DMS114 treated with DMSO at 0.1 percent for 48 hours (cell line): Measurements from ENCODE around the gene ABHD17B.
"Not testable (repeated sequence)": the region's sequence is repeated elsewhere in the genome, so short reads cannot be mapped to it uniquely, and the experiment has no call there.

Experiments used
- DNase-seq: peaks from one replicate; lab custom pipeline; 2025; ENCODE audit not compliant: unreplicated experiment; lab: John Stamatoyannopoulos, UW

Gene ABHD17B

GRCh38 chr9:71911061-71911907 is at the start of gene ABHD17B, which contains the start of gene C9orf85:
ABHD17B (minus strand) TSS chr9:71911193; CDS start chr9:71875080, 36,113 bp downstream.
C9orf85 (plus strand) TSS chr9:71911639; CDS start chr9:71911735, 96 bp downstream.
- peak; percentile 94 for DNase-seq

DNA sequence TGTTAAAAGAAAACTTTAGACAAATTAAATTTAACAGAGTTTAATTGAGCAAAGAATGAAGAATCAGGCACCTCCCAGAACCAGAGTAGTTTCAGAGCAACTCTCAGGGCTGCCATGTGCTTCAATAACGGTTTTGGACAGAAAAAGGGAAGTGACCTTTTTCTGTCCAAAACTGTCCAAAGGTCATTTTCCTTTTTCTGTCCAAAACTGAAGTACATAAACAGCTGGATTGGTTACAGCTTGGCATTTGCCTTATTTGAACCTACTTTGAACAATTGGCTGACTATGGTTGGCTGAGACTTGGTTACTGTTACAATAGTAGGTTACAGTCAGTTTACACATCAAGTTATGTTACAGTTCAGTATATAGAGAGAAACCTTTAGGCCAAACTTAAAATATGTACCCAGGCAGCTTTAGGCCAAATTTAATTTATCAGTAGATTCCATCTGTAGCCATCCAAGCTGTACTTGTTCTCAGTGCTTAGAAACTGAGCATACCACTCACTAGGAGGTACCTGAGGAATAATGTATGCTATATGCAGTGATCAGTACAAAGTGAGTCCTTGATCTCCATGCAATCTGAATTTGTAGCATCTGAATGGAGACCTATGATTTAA is 44.4 kb upstream of the ABHD17B start:
- DNase-seq: no peak

DNA sequence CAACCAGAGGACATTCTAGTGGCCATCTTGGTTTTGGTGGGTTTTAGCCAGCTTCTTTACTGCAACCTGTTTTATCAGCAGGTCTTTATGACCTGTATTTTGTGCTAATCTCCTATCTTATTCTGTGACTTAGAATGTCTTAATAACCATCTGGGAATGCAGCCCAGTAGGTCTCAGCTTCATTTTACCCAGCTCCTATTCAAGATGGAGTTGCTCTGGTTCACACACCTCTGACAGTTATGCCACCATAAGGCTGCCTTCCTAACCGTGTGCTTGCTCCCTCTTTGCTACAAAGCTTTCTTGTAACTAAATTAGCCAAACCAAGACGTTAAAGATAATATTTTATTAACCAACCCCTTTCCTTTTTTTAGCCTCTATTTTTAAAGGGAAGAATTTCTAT is 43.7 kb upstream of the ABHD17B start:
- not testable (repeated sequence) for DNase-seq

DNA sequence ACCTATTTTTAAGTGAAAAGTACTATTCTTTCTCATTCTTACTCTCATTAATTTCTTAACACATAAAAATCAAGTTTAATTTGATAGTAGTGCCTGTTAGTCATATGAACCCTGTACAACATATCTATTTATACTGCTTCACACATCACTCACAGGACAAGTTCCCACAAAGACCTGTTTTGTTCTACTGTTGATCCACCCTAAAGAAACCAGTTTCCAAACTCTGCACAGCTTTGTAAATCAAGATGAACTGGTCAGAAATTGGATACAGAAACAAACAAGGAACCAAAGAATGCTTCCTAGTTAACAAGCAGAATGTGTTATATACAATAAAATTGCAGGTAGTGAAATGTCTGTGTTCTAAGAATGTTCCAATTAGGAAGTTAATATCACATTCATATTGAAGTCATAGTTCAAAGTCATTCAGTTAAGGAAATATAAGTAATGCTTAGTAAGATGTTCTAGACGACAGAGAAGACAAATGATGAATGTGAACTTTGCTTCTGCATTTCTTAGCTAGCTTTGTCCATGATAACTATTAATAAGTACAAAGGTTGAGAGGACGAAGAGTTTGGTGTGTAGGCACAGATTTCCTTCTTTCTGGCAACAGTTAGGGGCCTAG is 33.9 kb upstream of the ABHD17B start:
- DNase-seq: no peak

- DNase-seq: no peak
These were observed 31.1 kb upstream of the ABHD17B start for GRCh38 chr9:71941998-71942567.

- DNase-seq: no peak
These were observed 30.1 kb upstream of the ABHD17B start for GRCh38 chr9:71941060-71941568.

- DNase-seq: no peak
These were observed 26.9 kb upstream of the ABHD17B start for GRCh38 chr9:71937898-71938297.

DNA sequence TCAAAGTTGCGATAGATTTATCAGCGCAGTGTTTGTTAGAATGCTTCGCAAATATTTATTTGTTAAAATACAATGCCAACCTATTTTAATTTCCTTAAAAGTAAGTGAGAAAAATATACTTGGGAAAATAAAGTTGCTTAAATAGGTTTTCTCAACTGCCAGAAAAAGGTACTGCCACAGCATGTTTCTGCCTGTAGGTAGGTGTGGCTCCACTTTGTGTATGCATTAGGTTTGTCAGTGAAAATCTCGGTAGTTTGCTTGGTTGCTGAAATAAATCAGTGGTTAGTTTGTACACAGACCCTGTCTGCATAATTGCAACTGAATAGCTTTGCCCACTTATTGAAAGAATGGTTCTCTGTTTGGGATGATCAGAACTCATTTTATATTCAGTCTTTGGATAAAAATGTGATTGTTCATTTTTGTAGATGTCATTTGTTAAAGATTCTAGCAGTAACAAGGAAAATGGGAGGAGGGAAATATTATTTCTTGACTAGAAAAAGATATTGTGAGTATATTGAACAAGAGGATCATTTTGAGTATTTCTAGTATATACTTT is 26.2 kb upstream of the ABHD17B start:
- DNase-seq: no peak

- DNase-seq: no peak
These were observed 25.1 kb upstream of the ABHD17B start for GRCh38 chr9:71936066-71936465.

DNA sequence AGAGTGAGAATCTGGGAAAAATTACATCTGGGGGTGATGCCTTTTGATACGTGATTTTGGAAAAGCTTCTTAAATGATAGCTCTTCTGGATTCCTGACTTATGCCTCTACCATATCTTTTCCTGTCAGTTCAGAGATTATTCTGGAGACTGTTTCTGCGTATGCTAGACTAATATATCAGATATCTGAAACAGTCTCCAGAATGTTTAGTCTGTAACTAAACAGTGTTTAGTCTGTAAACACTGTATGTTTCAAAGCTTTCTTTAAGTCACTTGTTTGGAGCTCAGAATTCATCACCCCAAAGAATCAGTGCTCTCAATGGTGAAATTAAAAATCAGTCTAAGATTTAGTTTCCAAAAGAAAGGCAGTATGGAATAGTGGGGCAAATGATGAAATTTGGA is 20.2 kb upstream of the ABHD17B start:
- no peak for DNase-seq

DNA sequence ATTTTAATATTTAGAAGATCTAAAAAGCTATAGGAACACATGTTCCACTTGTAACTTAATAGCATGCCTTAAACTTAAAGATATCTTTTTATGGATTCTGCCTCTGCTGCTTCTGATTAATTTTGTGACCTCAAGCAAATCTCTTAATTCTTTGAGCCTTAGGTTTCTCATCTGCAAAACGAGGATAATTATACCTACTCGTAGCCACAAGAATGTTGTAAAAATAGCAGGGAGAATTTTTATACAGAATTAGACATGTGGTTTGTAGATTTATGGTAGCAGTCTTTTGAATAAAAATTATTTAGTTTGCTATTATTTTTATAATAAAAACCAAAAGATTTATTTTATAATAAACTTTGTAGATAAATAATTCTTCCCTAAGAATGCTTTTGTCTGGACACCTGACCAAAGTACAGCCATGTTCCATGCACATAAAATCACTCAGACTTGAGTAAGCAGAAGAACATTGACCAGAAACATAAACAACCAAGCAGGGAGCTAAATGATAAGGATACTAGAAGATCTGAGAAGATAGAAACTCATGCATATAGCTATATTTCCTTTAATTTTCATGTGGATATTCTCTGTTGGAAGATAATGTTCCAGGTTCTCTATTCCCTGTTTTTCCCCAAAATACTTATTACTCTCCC is 18.9 kb upstream of the ABHD17B start:
- no peak for DNase-seq

DNA sequence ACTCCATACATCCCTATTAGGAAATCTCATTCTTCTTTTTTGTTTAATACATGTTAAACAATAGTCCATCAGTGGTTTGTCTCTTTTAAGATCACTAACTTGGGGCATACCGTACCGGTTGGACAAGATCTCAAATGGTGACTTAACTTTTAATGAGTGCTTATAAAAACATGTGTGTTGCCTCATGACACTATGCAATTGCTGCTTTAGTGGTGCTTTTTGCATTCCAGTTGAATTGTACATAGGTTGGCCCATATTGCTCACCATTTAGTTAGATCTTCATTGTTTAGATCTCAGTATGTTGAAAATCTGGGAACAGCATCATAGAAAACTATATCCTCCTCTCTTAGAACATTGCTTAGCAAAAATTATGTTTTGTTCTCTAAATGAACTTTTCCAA is 18.2 kb upstream of the ABHD17B start:
- no peak for DNase-seq

DNA sequence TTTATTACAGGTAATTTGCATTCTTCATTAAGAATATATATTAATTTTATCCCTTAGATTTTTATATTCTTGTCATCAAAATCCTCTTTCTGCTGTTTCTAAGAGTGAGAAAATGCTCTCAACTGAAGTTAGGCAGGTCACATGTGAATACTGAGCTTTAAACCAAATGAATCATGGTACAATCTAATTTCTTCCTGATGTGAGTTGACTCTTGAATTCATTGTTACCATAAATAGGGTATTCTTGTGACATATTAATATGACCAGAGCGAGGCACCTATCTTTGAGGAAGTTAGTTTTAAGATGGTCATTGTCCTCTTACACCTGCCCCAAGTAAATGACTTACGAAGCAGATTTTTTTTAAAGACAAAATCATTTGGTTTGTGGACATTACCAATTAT is 17.8 kb upstream of the ABHD17B start:
- no peak for DNase-seq

DNA sequence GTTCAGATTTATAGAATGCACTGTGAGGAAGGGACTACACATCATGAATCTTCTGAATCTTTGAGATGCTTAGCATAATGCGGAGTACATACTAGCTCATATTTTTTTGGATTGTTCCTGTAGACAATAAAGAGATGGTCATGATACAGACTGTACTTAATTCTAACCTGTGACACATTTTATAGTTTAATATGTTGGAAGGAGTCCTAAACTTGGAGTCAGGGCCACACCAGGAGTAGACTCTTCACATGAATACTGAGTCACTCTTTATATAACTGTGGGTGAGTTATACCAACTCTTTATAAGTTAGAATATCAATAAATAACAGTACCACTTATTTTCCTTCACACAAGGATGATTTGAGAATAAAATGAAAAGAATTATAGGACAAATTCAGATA is 17.4 kb upstream of the ABHD17B start:
- DNase-seq: no peak

- DNase-seq: no peak
These were observed 14.8 kb upstream of the ABHD17B start for GRCh38 chr9:71925834-71926233.

GRCh38 chr9:71924576-71924975 is 13.6 kb upstream of the ABHD17B start:
- no peak for DNase-seq

DNA sequence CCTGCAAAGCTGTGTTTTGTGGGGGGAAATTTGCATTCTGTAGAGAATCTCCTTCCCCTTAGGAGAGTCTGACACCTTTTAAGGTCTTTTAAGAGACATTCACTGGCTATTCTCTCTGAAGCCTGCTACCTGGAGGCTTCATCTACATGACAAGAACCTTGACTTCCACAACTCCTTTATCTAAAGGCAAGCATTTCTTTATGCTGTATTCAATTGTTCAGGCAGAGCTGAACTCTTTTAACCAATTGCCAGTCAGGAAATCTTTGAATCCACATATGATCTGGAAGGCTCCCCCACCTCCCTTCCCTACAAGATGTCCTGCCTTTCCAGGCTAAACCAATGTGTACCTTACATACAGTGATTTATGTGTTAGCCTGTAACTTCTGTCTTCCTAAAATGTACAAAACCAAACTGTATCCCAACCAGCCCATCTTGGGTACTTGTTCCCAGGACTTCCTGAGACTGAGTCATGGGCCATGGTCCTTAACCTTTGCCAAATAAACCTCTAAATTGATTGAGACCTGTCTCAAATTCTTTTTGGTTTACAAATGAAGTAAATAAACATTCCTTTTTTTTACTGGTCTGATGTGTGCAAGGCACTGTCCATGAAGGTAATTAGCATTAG is 10.3 kb upstream of the ABHD17B start:
- no peak for DNase-seq

DNA sequence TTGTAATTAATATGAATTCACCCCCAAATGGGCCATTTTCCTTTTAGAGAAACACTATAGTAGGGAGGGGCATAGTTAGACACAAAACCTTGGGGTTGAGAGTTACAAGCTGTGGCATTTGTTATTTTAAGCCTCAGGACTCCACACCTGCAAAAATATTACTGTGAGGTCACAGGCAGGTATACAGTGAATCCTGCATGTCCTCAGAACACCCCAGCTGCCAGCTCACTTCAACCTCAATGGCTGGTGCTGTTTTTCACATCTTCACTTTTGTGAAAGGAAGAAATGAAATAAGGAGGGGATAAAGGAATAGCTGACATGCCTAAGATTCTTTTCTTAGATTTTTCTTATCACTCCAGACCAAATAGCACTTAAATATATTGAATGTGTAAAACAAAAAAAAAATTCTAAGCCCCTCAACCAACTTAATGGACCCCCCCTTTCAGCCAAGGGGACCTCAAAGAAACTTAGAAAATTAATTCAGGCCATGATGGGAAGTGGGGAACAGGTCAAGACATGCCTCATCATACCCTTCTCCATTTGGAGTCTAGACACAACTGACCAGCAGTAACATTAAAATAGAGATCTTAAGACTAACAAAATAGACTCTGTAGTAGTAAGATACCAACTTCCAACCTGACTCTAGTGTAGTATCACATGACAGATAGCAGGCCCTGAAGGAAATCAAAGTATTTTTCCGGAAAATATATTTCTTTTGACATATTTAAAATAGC is 9.6 kb upstream of the ABHD17B start:
- no peak for DNase-seq

DNA sequence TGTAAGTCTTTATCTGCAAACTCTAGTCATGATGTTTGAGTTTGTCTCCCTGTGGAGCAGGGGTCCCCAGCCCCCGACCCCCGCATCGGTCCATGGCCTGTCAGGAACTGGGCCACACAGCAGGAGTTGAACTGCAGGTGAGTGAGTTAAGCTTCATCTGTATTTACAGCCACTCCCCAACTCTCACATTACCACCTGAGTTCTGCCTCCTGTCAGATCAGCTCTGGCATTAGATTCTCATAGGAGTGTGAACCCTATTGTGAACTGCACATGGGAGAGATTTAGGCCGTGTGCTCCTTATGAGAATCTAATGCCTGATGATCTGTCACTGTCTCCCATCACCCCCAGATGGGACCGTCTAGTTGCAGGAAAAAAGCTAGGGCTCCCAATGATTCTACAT is 7.4 kb upstream of the ABHD17B start:
- no peak for DNase-seq
